ENCODE data around the gene SHISA5.

Gene SHISA5

DNA sequence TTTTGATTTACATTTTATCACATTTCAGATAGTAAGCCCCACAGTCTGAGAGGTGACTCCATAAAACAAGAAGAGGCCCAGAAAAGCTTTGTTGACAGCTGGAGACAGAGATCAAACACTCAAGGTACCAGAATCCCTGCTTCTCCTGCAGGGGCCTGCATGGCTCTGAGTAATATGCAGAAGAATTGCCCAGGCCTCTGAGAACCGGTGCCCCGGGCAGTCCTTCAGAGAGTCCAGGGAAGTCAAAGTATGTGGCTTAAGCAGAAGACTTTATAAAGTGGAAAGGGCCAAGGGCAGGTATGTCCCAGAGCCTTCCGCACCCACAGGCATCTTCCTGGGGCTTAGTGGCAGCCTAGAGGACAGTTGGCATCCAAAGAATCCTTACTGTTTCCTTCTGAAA lies 44.6 kb downstream of the SHISA5 start:
- peaks cover 61% of the 10 kb centered on the region for H3K36me3 ChIP-seq (ENCODE audit: low read depth)
- TF ChIP-seq, protein P1, sequence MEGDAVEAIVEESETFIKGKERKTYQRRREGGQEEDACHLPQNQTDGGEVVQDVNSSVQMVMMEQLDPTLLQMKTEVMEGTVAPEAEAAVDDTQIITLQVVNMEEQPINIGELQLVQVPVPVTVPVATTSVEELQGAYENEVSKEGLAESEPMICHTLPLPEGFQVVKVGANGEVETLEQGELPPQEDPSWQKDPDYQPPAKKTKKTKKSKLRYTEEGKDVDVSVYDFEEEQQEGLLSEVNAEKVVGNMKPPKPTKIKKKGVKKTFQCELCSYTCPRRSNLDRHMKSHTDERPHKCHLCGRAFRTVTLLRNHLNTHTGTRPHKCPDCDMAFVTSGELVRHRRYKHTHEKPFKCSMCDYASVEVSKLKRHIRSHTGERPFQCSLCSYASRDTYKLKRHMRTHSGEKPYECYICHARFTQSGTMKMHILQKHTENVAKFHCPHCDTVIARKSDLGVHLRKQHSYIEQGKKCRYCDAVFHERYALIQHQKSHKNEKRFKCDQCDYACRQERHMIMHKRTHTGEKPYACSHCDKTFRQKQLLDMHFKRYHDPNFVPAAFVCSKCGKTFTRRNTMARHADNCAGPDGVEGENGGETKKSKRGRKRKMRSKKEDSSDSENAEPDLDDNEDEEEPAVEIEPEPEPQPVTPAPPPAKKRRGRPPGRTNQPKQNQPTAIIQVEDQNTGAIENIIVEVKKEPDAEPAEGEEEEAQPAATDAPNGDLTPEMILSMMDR (IDR thresholded peaks at IDR 0.05; ENCODE audit: poor library complexity, severe bottlenecking) = no peak

DNA sequence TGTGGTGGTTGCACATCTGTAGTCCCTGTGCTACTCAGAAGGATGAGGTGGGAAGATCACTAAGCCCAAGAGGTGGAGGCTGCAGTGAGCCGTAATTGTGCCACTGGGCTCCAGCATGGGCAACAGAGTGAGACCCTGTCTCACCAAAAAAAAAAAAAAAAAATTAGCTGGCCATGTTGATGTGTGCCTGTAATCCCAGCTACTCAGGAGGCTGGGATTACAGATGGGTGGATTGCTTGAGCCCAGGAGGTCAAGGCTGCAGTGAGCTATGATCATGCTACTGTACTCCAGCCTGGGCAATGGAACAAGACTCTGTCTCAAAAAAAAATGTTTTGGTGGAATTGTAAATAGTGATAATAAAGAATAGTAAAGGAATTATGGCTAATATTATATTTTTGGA lies 47.5 kb downstream of the SHISA5 start:
- ATAC-seq (ENCODE audit: low read depth) (no peak), DNase-seq (ENCODE audit: low spot score) (no peak)
- Histone ChIP-seq H3K27me3 (ENCODE audit: insufficient read depth, poor library complexity, severe bottlenecking) (no peaks in the 10 kb centered on the region), H3K36me3 (ENCODE audit: low read depth) (peaks cover 86% of the 10 kb centered on the region), H3K27ac (ENCODE audit: poor library complexity, severe bottlenecking) (no peak overlapping the region), H3K4me1 (ENCODE audit: insufficient read depth, poor library complexity, severe bottlenecking) (no peaks in the 10 kb centered on the region), H3K9me3 (ENCODE audit: severe bottlenecking) (no peaks in the 10 kb centered on the region), H3K4me3 (ENCODE audit: severe bottlenecking) (no peak overlapping the region)
- TF ChIP-seq, protein P1 (IDR thresholded peaks at IDR 0.05; ENCODE audit: poor library complexity, severe bottlenecking) = no peak

More for the DNA sequence above, 44.6 kb downstream of the SHISA5 start:
- Histone ChIP-seq H3K4me3 (ENCODE audit: severe bottlenecking) (no peak overlapping the region), H3K27me3 (ENCODE audit: insufficient read depth, poor library complexity, severe bottlenecking) (no peaks in the 10 kb centered on the region), H3K4me1 (ENCODE audit: insufficient read depth, poor library complexity, severe bottlenecking) (no peaks in the 10 kb centered on the region), H3K9me3 (ENCODE audit: severe bottlenecking) (no peaks in the 10 kb centered on the region), H3K27ac (ENCODE audit: poor library complexity, severe bottlenecking) (no peak overlapping the region)
- no peak for DNase-seq (ENCODE audit: low spot score)
- ATAC-seq (ENCODE audit: low read depth) = peak; percentile 24; the same call in 1 of the 3 replicates

DNA sequence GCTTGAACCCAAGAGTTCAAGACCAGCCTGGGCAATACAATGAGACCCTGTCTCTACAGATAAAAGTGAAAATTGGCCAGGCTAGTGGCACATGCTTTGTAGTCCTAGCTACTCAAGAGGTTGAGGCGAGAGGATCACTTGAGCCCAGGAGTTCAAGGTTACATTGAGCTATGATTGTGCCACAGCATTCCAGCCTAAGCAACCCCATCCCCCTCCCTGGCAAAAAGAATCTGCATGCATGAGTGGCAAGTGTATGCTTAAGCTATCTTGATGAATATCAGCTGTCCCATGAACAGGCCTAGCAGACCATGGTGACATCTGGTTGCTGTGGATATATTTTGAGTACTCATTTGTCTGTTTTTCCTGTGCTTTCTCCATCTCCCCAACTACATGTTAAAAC lies 52.7 kb downstream of the SHISA5 start:
- no peaks in the 10 kb centered on the region for H3K27me3 ChIP-seq (ENCODE audit: insufficient read depth, poor library complexity, severe bottlenecking)
- H3K27ac ChIP-seq (ENCODE audit: poor library complexity, severe bottlenecking) = no peak overlapping the region
- no peak overlapping the region for H3K4me3 ChIP-seq (ENCODE audit: severe bottlenecking)
- peaks cover 9% of the 10 kb centered on the region for H3K4me1 ChIP-seq (ENCODE audit: insufficient read depth, poor library complexity, severe bottlenecking)
- DNase-seq (ENCODE audit: low spot score) (no peak), ATAC-seq (ENCODE audit: low read depth) (no peak)
- TF ChIP-seq, protein P1 (IDR thresholded peaks at IDR 0.05; ENCODE audit: poor library complexity, severe bottlenecking) = no peak
- H3K36me3 ChIP-seq (ENCODE audit: low read depth) = peaks cover 54% of the 10 kb centered on the region
- no peaks in the 10 kb centered on the region for H3K9me3 ChIP-seq (ENCODE audit: severe bottlenecking)

DNA sequence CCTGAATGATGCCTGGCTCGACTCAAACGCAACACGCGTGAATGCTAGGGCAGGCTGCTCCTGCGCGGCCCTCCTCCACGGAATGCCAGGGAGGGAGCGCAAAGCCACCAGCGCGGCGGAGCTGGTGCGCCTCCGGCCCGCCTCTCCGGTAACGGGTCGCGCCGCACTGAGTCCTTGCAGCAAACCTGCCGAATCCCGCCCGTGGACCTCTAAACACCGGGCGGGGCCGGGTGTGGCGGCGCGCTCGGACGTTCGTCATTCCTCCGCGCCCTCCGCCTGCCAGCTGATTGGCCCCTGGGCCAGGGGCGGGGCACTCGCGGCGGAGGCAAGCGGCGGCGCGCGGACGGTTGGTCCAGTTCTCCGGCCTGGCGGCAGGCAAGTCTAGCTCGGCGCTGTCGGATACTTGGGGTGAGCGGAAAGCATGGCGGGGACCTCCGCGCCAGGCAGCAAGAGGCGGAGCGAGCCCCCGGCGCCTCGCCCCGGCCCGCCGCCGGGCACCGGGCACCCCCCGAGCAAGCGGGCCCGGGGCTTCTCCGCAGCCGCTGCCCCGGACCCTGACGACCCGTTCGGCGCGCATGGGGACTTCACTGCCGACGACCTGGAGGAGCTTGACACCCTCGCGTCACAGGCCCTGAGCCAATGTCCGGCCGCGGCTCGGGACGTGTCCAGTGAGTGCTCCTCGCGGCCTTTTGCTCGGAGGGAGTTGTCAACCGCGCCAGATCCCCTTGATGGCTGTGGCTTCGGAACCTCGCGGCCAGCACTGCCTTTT lies 57.4 kb downstream of the SHISA5 start, which contains the start of gene ATRIP:
Gene ATRIP (plus strand): TSS at position 313 of the 769 bp plus-strand sequence. CDS start 109 bp downstream, at position 422.
- peak within 1 kb of the TSS; percentile 80 for H3K4me3 ChIP-seq (ENCODE audit: severe bottlenecking)
- H3K4me1 ChIP-seq (ENCODE audit: insufficient read depth, poor library complexity, severe bottlenecking) = peaks cover 12% of the 10 kb centered on the region
- peak within 1 kb of the TSS; percentile 57 for H3K27ac ChIP-seq (ENCODE audit: poor library complexity, severe bottlenecking)
- no peaks in the 10 kb centered on the region for H3K9me3 ChIP-seq (ENCODE audit: severe bottlenecking)
- ATAC-seq (ENCODE audit: low read depth) = peak; percentile 93
- TF ChIP-seq, protein P1 (IDR thresholded peaks at IDR 0.05; ENCODE audit: poor library complexity, severe bottlenecking) = no peak
- DNase-seq (ENCODE audit: low spot score) = peak; percentile 93
- H3K27me3 ChIP-seq (ENCODE audit: insufficient read depth, poor library complexity, severe bottlenecking) = no peaks in the 10 kb centered on the region
- peaks cover 41% of the 10 kb centered on the region for H3K36me3 ChIP-seq (ENCODE audit: low read depth)

DNA sequence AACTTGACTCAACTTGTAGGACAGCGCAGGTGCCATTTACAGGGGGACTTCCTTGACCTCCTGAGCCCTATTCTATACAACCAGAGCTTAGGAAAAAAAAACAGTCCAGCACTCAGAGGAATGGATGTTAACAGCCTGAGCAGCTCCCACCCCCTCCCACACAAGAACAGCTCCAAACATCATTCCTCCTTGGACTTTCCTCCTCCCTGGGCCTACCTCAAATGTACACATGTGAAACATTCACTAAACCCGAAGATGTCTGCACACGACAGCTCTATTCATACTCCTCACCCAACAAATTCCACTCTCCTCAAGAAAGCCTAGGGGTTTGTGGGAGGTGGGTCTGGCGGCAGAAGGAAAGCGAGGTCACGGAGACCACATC lies 57.9 kb downstream of the SHISA5 start:
- H3K36me3 ChIP-seq (ENCODE audit: low read depth) = peaks cover 44% of the 10 kb centered on the region
- DNase-seq (ENCODE audit: low spot score) (no peak), ATAC-seq (ENCODE audit: low read depth) (no peak; the same call in 2 of the 3 replicates)
- TF ChIP-seq, protein P1 (IDR thresholded peaks at IDR 0.05; ENCODE audit: poor library complexity, severe bottlenecking) = no peak
- peaks cover 16% of the 10 kb centered on the region for H3K4me1 ChIP-seq (ENCODE audit: insufficient read depth, poor library complexity, severe bottlenecking)
- H3K4me3 ChIP-seq (ENCODE audit: severe bottlenecking) = peak overlapping the region; percentile 80
- no peaks in the 10 kb centered on the region for H3K27me3 ChIP-seq (ENCODE audit: insufficient read depth, poor library complexity, severe bottlenecking)
- H3K9me3 ChIP-seq (ENCODE audit: severe bottlenecking) = no peaks in the 10 kb centered on the region
- H3K27ac ChIP-seq (ENCODE audit: poor library complexity, severe bottlenecking) = peak overlapping the region; percentile 57

Data from RWPE2 (cell line).